Mammary epithelial cell (primary cell): ENCODE measurements around the gene P4HB.

Experiments used
- CTCF ChIP-seq, 2 donors: IDR thresholded peaks in 1 of 2; conservative IDR thresholded peaks in 1 of 2; 2 replicates each; pipeline ENCODE4 v1.5.1; 2011 to 2012; ENCODE audit warnings: inconsistent platforms in 2 of 2, low read length in 2 of 2, mild to moderate bottlenecking in 2 of 2, control low read depth in 1 of 2, low read depth in 1 of 2; ENCODE audit not compliant: insufficient read depth in 1 of 2; ENCODE audit errors: extremely low read depth in 1 of 2
- EZH2 ChIP-seq: IDR thresholded peaks from 2 replicates; pipeline ENCODE4 v1.6.1; 2012; ENCODE audit warnings: low read length, inconsistent platforms, borderline replicate concordance

DNA sequence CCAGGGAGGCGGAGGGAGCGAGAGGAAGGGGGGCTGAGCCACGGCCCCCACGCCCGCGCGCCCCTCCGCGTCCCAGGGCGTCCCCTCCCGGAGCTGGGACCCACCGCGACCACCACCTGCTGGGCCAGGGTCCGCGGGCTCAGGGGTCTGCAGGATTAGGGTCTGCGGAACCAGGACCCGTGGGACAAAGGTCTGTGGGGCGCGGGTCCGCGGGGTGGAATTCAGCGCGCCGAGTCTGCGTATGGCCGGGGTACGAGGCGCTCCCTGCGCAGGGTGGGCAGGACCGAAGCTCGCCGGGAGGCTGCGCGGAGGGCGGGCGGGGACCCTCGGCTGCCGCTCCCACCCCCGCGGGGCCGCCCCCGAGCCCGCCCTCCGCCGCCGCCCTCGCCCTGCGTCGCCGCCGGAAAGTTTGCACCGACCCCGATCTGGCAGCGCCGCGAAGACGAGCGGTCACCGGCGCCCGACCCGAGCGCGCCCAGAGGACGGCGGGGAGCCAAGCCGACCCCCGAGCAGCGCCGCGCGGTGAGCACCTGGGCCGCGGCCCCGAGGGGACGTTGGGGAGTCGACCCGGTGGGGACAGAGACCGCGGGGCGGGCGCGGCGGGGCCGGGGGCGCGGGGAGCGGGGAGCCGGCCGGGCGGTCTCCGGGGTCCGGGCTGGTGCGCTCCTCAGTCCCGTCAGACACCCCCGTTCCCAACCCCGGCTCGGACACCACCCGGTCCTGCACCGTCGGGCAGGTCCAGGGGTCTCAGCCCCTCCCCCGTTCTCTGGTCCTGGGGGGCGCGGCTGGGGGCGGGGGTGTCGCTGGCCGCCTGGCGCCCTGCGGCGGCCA lies 56.4 kb downstream of the P4HB start, which contains the start of gene GCGR:
- TF ChIP-seq CTCF (conservative IDR thresholded peaks at IDR 0.05 in 1 of 2, IDR thresholded peaks at IDR 0.05 in 1 of 2; ENCODE audit: extremely low read depth in 1 of 2, insufficient read depth in 1 of 2, low read depth in 1 of 2, low read length in 2 of 2): no peak
- peak; percentile 39 for TF ChIP-seq EZH2
